Measurements from ENCODE around the gene PHLDB1. TPM values are rescaled to one million over a fixed set of nuclear protein-coding genes. Genes with fewer than 3 reads are reported as not detected.

PHLDB1 gene
- polyA plus RNA-seq, 1 of the 3 experiments (the other 2 are of a cell fraction), result 89.4 TPM

DNA sequence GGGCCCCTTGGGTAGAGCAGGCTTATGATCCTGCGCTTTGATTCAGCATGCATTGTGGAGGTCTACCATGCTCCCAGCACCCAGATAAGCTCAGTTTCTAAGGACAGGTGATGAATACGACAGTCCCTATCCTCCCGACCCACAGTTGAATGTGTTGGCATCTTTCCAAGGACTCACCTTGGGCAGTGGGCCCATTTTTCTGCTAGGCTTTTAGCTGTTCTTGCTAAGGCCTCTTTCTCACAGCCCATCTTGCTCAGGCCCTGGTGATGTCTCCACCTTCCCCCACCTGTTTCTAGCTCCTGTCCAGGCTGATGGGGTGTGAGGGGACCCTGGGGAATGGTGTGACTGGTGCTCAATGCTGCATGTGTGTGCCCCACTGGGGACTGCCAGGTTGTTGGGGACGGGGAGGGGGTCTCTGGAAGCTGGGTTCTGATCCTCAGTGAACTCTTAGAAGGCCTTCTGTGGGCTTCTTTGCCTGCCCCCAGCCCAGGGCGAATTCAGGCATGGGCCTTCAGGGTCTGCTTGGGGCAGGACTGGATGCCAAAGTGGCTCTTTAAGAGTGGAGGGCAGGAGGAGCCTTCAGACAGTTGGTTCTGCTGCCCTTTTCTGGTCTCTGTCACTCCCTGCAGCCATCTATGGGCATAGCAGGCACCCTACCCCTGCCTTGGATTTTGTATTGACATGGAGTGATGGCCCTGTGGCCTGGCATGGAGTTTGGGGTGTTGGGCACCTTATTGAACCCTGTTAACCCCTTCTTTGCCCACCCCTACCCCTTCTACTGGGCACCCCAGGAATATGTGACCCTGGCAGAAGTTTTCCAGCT is 33.1 kb downstream of the PHLDB1 start:
- peaks cover 30% of the 10 kb centered on the region; the same call in 1 of the 2 replicates for H4K20me1 ChIP-seq (ENCODE audit: insufficient read depth)
- CTCF ChIA-PET, result interaction anchor here (0.5 to 6.3 kb wide), 13 partner anchors 9 to 225 kb away, joined by 3 to 44 read pairs (median 4); partner anchors contain the start of gene PHLDB1
- WGBS (ENCODE audit: low lambda C conversion rate), result 87% methylated on average over 4 of the region's 5 CpGs
- H3K4me1 ChIP-seq (ENCODE audit: control insufficient read depth in 1 of 2, insufficient read depth in 2 of 2, low read depth in 1 of 2, low read length in 1 of 2), result peaks cover 0 to 34% of the 10 kb centered on the region in 2 experiments; a peak in 1 of 4 replicates
- no peaks in the 10 kb centered on the region for H3K9me3 ChIP-seq
- H3K79me2 ChIP-seq (ENCODE audit: insufficient read depth), result peaks cover 35% of the 10 kb centered on the region; the same call in 1 of the 2 replicates
- POLR2A ChIA-PET, result interaction anchor here (0.8 to 1.0 kb wide), 2 partner anchors 19 to 20 kb away, joined by 3 read pairs; no protein-coding TSS in a partner anchor
- H3K27ac ChIP-seq (ENCODE audit: low read depth in 2 of 2, low read length in 1 of 2), result peak overlapping the region in 1 of 2 experiments; percentile 77; a peak in 1 of 4 replicates
- no peaks in the 10 kb centered on the region for H3K27me3 ChIP-seq (ENCODE audit: insufficient read depth)
- no peak overlapping the region for H3K9ac ChIP-seq
- no peaks in the 10 kb centered on the region for H3F3A ChIP-seq (replicated peaks; ENCODE audit: insufficient read depth)
- peak; percentile 52 for DNase-seq
- H3K4me2 ChIP-seq, result no peak overlapping the region
- no peaks in the 10 kb centered on the region for H3K9me2 ChIP-seq
- no peak overlapping the region for H3K4me3 ChIP-seq (ENCODE audit: low read depth in 2 of 2, low read length in 1 of 2)
- peaks cover 68 to 90% of the 10 kb centered on the region in 2 experiments for H3K36me3 ChIP-seq (replicated peaks in 1 of 2; ENCODE audit: control insufficient read depth in 1 of 2, insufficient read depth in 2 of 2, low read length in 1 of 2)
- no peak overlapping the region for H2AFZ ChIP-seq (ENCODE audit: low read depth)
- TF ChIP-seq RAD21 (IDR thresholded peaks at IDR 0.05; ENCODE audit: low read length) (peak; percentile 69), SMC3 (IDR thresholded peaks at IDR 0.05; ENCODE audit: low read depth, low read length) (peak; percentile 41), RCOR1 (IDR thresholded peaks at IDR 0.05; ENCODE audit: low read length) (no peak), FOXM1 (IDR thresholded peaks at IDR 0.05; ENCODE audit: low read depth) (no peak), POLR2AphosphoS5 (IDR thresholded peaks at IDR 0.05; ENCODE audit: low read depth, low read length) (no peak), TCF12 (IDR thresholded peaks at IDR 0.05) (no peak), RFX5 (IDR thresholded peaks at IDR 0.05; ENCODE audit: low read length) (no peak), TAF1 (IDR thresholded peaks at IDR 0.05; ENCODE audit: borderline replicate concordance, low read depth, low read length) (no peak), MEF2A (IDR thresholded peaks at IDR 0.05; ENCODE audit: borderline replicate concordance, low read depth) (no peak), EZH2phosphoT487 (IDR thresholded peaks at IDR 0.05; ENCODE audit: borderline replicate concordance, low read depth) (no peak), YY1 (IDR thresholded peaks at IDR 0.05; ENCODE audit: low read depth) (no peak), EP300 (IDR thresholded peaks at IDR 0.05; ENCODE audit: borderline replicate concordance in 1 of 2, low read depth in 1 of 2, low read length in 1 of 2) (no peak), NFIC (IDR thresholded peaks at IDR 0.05; ENCODE audit: borderline replicate concordance) (peak; percentile 8; the same call in 1 of the 2 replicates), GABPA (IDR thresholded peaks at IDR 0.05; ENCODE audit: low read depth) (no peak), FOXJ3 (CRISPR knock-in tag; IDR thresholded peaks at IDR 0.05) (no peak), JUND (IDR thresholded peaks at IDR 0.05) (no peak), RXRA (IDR thresholded peaks at IDR 0.05; ENCODE audit: borderline replicate concordance, low read depth) (no peak)
- TF ChIP-seq, protein P1, sequence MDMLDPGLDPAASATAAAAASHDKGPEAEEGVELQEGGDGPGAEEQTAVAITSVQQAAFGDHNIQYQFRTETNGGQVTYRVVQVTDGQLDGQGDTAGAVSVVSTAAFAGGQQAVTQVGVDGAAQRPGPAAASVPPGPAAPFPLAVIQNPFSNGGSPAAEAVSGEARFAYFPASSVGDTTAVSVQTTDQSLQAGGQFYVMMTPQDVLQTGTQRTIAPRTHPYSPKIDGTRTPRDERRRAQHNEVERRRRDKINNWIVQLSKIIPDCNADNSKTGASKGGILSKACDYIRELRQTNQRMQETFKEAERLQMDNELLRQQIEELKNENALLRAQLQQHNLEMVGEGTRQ (IDR thresholded peaks at IDR 0.05; ENCODE audit: borderline replicate concordance, low read depth, low read length), result no peak
- TF ChIP-seq, protein P2, sequence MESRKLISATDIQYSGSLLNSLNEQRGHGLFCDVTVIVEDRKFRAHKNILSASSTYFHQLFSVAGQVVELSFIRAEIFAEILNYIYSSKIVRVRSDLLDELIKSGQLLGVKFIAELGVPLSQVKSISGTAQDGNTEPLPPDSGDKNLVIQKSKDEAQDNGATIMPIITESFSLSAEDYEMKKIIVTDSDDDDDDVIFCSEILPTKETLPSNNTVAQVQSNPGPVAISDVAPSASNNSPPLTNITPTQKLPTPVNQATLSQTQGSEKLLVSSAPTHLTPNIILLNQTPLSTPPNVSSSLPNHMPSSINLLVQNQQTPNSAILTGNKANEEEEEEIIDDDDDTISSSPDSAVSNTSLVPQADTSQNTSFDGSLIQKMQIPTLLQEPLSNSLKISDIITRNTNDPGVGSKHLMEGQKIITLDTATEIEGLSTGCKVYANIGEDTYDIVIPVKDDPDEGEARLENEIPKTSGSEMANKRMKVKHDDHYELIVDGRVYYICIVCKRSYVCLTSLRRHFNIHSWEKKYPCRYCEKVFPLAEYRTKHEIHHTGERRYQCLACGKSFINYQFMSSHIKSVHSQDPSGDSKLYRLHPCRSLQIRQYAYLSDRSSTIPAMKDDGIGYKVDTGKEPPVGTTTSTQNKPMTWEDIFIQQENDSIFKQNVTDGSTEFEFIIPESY (IDR thresholded peaks at IDR 0.05; ENCODE audit: borderline replicate concordance, low read depth), result no peak
- TF ChIP-seq, protein P3, sequence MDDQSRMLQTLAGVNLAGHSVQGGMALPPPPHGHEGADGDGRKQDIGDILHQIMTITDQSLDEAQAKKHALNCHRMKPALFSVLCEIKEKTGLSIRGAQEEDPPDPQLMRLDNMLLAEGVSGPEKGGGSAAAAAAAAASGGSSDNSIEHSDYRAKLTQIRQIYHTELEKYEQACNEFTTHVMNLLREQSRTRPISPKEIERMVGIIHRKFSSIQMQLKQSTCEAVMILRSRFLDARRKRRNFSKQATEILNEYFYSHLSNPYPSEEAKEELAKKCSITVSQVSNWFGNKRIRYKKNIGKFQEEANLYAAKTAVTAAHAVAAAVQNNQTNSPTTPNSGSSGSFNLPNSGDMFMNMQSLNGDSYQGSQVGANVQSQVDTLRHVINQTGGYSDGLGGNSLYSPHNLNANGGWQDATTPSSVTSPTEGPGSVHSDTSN (IDR thresholded peaks at IDR 0.05), result no peak
- TF ChIP-seq, protein P4, sequence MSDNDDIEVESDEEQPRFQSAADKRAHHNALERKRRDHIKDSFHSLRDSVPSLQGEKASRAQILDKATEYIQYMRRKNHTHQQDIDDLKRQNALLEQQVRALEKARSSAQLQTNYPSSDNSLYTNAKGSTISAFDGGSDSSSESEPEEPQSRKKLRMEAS (IDR thresholded peaks at IDR 0.05; ENCODE audit: low read depth), result no peak
- TF ChIP-seq, protein P5, sequence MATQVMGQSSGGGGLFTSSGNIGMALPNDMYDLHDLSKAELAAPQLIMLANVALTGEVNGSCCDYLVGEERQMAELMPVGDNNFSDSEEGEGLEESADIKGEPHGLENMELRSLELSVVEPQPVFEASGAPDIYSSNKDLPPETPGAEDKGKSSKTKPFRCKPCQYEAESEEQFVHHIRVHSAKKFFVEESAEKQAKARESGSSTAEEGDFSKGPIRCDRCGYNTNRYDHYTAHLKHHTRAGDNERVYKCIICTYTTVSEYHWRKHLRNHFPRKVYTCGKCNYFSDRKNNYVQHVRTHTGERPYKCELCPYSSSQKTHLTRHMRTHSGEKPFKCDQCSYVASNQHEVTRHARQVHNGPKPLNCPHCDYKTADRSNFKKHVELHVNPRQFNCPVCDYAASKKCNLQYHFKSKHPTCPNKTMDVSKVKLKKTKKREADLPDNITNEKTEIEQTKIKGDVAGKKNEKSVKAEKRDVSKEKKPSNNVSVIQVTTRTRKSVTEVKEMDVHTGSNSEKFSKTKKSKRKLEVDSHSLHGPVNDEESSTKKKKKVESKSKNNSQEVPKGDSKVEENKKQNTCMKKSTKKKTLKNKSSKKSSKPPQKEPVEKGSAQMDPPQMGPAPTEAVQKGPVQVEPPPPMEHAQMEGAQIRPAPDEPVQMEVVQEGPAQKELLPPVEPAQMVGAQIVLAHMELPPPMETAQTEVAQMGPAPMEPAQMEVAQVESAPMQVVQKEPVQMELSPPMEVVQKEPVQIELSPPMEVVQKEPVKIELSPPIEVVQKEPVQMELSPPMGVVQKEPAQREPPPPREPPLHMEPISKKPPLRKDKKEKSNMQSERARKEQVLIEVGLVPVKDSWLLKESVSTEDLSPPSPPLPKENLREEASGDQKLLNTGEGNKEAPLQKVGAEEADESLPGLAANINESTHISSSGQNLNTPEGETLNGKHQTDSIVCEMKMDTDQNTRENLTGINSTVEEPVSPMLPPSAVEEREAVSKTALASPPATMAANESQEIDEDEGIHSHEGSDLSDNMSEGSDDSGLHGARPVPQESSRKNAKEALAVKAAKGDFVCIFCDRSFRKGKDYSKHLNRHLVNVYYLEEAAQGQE (IDR thresholded peaks at IDR 0.05; ENCODE audit: low read depth, low read length), result no peak
- TF ChIP-seq, protein P6, sequence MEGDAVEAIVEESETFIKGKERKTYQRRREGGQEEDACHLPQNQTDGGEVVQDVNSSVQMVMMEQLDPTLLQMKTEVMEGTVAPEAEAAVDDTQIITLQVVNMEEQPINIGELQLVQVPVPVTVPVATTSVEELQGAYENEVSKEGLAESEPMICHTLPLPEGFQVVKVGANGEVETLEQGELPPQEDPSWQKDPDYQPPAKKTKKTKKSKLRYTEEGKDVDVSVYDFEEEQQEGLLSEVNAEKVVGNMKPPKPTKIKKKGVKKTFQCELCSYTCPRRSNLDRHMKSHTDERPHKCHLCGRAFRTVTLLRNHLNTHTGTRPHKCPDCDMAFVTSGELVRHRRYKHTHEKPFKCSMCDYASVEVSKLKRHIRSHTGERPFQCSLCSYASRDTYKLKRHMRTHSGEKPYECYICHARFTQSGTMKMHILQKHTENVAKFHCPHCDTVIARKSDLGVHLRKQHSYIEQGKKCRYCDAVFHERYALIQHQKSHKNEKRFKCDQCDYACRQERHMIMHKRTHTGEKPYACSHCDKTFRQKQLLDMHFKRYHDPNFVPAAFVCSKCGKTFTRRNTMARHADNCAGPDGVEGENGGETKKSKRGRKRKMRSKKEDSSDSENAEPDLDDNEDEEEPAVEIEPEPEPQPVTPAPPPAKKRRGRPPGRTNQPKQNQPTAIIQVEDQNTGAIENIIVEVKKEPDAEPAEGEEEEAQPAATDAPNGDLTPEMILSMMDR (IDR thresholded peaks at IDR 0.05), result peak; percentile 21; the same call in 1 of the 2 replicates

Data from SK-N-SH (cell line).